A549 (cell line): ENCODE data around the gene SETD2. TPM values are rescaled to one million over a fixed set of nuclear protein-coding genes. Genes with fewer than 3 reads are reported as not detected.
A peak's percentile ranks its signal among the peaks of the same experiment; 100 is the strongest.

Experiments used
- ATAC-seq, 2 experiments: fragments of 200-7000 bp in 1 of 2; fragments of >200 bp in 1 of 2; cut with Nextera tagmentation in 1 of 2; cut with Tn5 transposase in 1 of 2; 3 replicates each; pipeline versions ENCODE4 v1.8.0 to v1.9.1; 2018 to 2020; ENCODE audit warnings: mild to moderate bottlenecking in 1 of 2, moderate library complexity in 1 of 2
- CTCF ChIA-PET: fragments of 300-600 bp; sonication (Branson Sonifier 250); formaldehyde crosslinking; extraction: SDS; loops from one replicate; lab custom pipeline; 2021; ENCODE audit warnings: antibody characterized with exemption, inconsistent platforms; lab: Yijun Ruan, JAX
- POLR2A ChIA-PET: fragments of 350-600 bp; formaldehyde crosslinking; extraction: SDS; loops from one replicate; lab custom pipeline; 2021; ENCODE audit warnings: antibody characterized with exemption, inconsistent platforms; lab: Yijun Ruan, JAX
- DNase-seq, 2 experiments: peaks; one replicate each; pipeline versions ENCODE4 v3.0.0 to v3.0.0-alpha.2; 2011 to 2016; ENCODE audit warnings: low read depth in 1 of 2, low spot score in 1 of 2
- FAIRE-seq: peaks from 2 replicates; lab custom pipeline; 2011; peaks lifted over from hg19 to GRCh38; lab: Jason Lieb, UNC
- H3K27ac ChIP-seq, 2 experiments: fragments of >200 bp; sonication (Bioruptor Twin); formaldehyde crosslinking; 3 replicates each; pipeline ENCODE4 v1.5.1; 2016 to 2017
- H3K4me1 ChIP-seq: fragments of >200 bp; sonication (Bioruptor Twin); formaldehyde crosslinking; 3 replicates; pipeline ENCODE4 v1.6.1; 2016
- H3K4me2 ChIP-seq: fragments of >200 bp; sonication (Bioruptor Twin); formaldehyde crosslinking; 3 replicates; pipeline ENCODE4 v1.6.1; 2016
- H3K4me3 ChIP-seq: fragments of >200 bp; sonication (Bioruptor Twin); formaldehyde crosslinking; 3 replicates; pipeline ENCODE4 v1.5.1; 2016
- H3K9me3 ChIP-seq: fragments of >200 bp; sonication (Bioruptor Twin); formaldehyde crosslinking; 3 replicates; pipeline ENCODE4 v1.6.1; 2016
- ATOH8 ChIP-seq: fragments of 250-450 bp; sonication (Bioruptor Pico); IDR thresholded peaks from 2 replicates; pipeline ENCODE4 v1.5.0; 2020; ENCODE audit warnings: low read depth, mild to moderate bottlenecking, moderate library complexity
- BHLHE40 ChIP-seq: IDR thresholded peaks from 2 replicates; pipeline ENCODE4 v1.6.1; 2012; ENCODE audit warnings: low read depth, low read length, inconsistent platforms
- CBX2 ChIP-seq: fragments of 200-600 bp; sonication (generic); IDR thresholded peaks from 2 replicates; pipeline ENCODE4 v1.6.1; 2016; ENCODE audit warnings: low read depth, mild to moderate bottlenecking, borderline replicate concordance
- CBX8 ChIP-seq: fragments of 200-600 bp; sonication (generic); IDR thresholded peaks from 2 replicates; pipeline ENCODE4 v1.6.1; 2016
- CEBPB ChIP-seq, 2 experiments: fragments of >200 bp in 1 of 2; sonication (Bioruptor Twin) in 1 of 2; formaldehyde crosslinking in 1 of 2; IDR thresholded peaks; 2 replicates each; pipeline ENCODE4 v1.6.1; 2012 to 2016
- CHD4 ChIP-seq: fragments of 200-600 bp; sonication (generic); IDR thresholded peaks from 2 replicates; pipeline ENCODE4 v1.6.1; 2016; ENCODE audit warnings: antibody characterized with exemption, mild to moderate bottlenecking, borderline replicate concordance
- CTCF ChIP-seq: fragments of >200 bp; sonication (Bioruptor Twin); formaldehyde crosslinking; IDR thresholded peaks from 3 replicates; pipeline ENCODE4 v1.5.1; 2016
- EHF ChIP-seq: fragments of 250-450 bp; sonication (Bioruptor Pico); IDR thresholded peaks from 2 replicates; pipeline ENCODE4 v1.5.0; 2020; ENCODE audit warnings: mild to moderate bottlenecking
- ESRRA ChIP-seq: fragments of 150-350 bp; IDR thresholded peaks from 2 replicates; pipeline ENCODE4 v1.6.1; 2014; ENCODE audit warnings: mild to moderate bottlenecking, low read length, borderline replicate concordance
- FOSB ChIP-seq: fragments of 250-450 bp; sonication (Bioruptor Pico); IDR thresholded peaks from 2 replicates; pipeline ENCODE4 v1.5.0; 2020; ENCODE audit warnings: mild to moderate bottlenecking, moderate library complexity
- FOXS1 ChIP-seq: fragments of 250-450 bp; sonication (Bioruptor Pico); IDR thresholded peaks from 2 replicates; pipeline ENCODE4 v1.5.0; 2020; ENCODE audit warnings: mild to moderate bottlenecking, moderate library complexity
- HDAC2 ChIP-seq: fragments of 200-600 bp; sonication (generic); IDR thresholded peaks from 2 replicates; pipeline ENCODE4 v1.6.1; 2016
- HES2 ChIP-seq: fragments of >200 bp; sonication (Bioruptor Twin); formaldehyde crosslinking; IDR thresholded peaks from 2 replicates; pipeline ENCODE4 v1.6.1; 2016
- KDM5A ChIP-seq: fragments of 200-600 bp; sonication (generic); IDR thresholded peaks from 2 replicates; pipeline ENCODE4 v1.6.1; 2016; ENCODE audit warnings: antibody characterized with exemption, mild to moderate bottlenecking
- MAZ ChIP-seq: fragments of 150-350 bp; IDR thresholded peaks from 2 replicates; pipeline ENCODE4 v1.6.1; 2014; ENCODE audit warnings: antibody characterized with exemption, low read depth, low read length, borderline replicate concordance
- NFE2L2 ChIP-seq: fragments of 150-350 bp; conservative IDR thresholded peaks from 2 replicates; pipeline ENCODE4 v1.6.1; 2014; ENCODE audit warnings: low read length
- NR3C1 ChIP-seq: fragments of >200 bp; sonication (Bioruptor Twin); formaldehyde crosslinking; IDR thresholded peaks from 3 replicates; pipeline ENCODE4 v1.6.1; 2017
- PBX3 ChIP-seq: IDR thresholded peaks from 2 replicates; pipeline ENCODE4 v1.6.1; 2012
- PHF8 ChIP-seq: fragments of 200-600 bp; sonication (generic); IDR thresholded peaks from 2 replicates; pipeline ENCODE4 v1.6.1; 2016; ENCODE audit warnings: low read depth, mild to moderate bottlenecking, antibody characterized with exemption, moderate library complexity, borderline replicate concordance
- POLR2A ChIP-seq: IDR thresholded peaks from 2 replicates; pipeline ENCODE4 v1.6.1; 2012; ENCODE audit warnings: mild to moderate bottlenecking, low read length
- RAD21 ChIP-seq, 2 experiments: fragments of >200 bp in 1 of 2; sonication (Bioruptor Twin) in 1 of 2; formaldehyde crosslinking in 1 of 2; IDR thresholded peaks in 1 of 2; conservative IDR thresholded peaks in 1 of 2; 2 replicates in 1 of 2; 3 replicates in 1 of 2; pipeline ENCODE4 v1.6.1; 2012 to 2018; ENCODE audit warnings: inconsistent platforms in 1 of 2
- RFX5 ChIP-seq: fragments of 450-650 bp; IDR thresholded peaks from 2 replicates; pipeline ENCODE4 v1.7.1; 2014; ENCODE audit warnings: antibody characterized with exemption, mild to moderate bottlenecking, moderate library complexity
- SREBF2 ChIP-seq: fragments of 450-650 bp; IDR thresholded peaks from 2 replicates; pipeline ENCODE4 v1.6.1; 2014; ENCODE audit warnings: mild to moderate bottlenecking, moderate library complexity
- USF2 ChIP-seq: fragments of 450-650 bp; IDR thresholded peaks from 2 replicates; pipeline ENCODE4 v1.6.1; 2014; ENCODE audit warnings: antibody characterized with exemption
- ZC3H11A ChIP-seq: fragments of 450-650 bp; IDR thresholded peaks from 2 replicates; pipeline ENCODE4 v1.6.1; 2014; ENCODE audit warnings: antibody characterized with exemption, mild to moderate bottlenecking
- WGBS: methylation state at CpG from one replicate; pipeline ENCODE4 v1.1.6; 2017; ENCODE audit errors: missing lambda C conversion rate; 5-methylcytosine and 5-hydroxymethylcytosine counted together
- polyA plus RNA-seq, 4 experiments: library from polyadenylated mRNA; depleted of rRNA in 3 of 4; stranded (reverse); fragments of >200 nt; fragmentation: RNase III in 1 of 4; extraction: RNeasy Plus Mini Kit Qiagen cat#74134 plus additional on column Dnase treatment in 1 of 4; gene quantifications; 2 replicates in 3 of 4; 3 replicates in 1 of 4; pipeline ENCODE4 v1.2.3, GENCODE V29; 2011 to 2017

SETD2 gene
- polyA plus RNA-seq, 2 of the 4 experiments (the other 2 are of a cell fraction), result 16.8 to 26.1 TPM

GRCh38 chr3:46987319-46987742 lies 176.6 kb downstream of the SETD2 start:
- no peak; a peak in 1 of 6 replicates for ATAC-seq
- Histone ChIP-seq H3K9me3 (no peaks in the 10 kb centered on the region), H3K4me2 (peak overlapping the region; percentile 34), H3K27ac (peak overlapping the region; percentile 57 to 75; a peak in 4 of 6 replicates), H3K4me1 (peaks cover 20% of the 10 kb centered on the region), H3K4me3 (no peak overlapping the region)
- 86% methylated on average over 4 of the region's 9 CpGs for WGBS
- ChIA-PET CTCF (interaction anchor here (1.3 to 1.5 kb wide), 2 partner anchors 11 to 64 kb away, joined by 4 to 8 read pairs; no protein-coding TSS in a partner anchor), POLR2A (interaction anchor here (0.5 kb wide), 1 partner anchor 10 kb away, joined by 3 read pairs; no protein-coding TSS in a partner anchor)
- no peak for FAIRE-seq
- no peak for DNase-seq
- TF ChIP-seq KDM5A (no peak), HDAC2 (no peak), SREBF2 (no peak), ESRRA (no peak), EHF (no peak), CHD4 (no peak), PHF8 (no peak), BHLHE40 (no peak), CTCF (no peak), FOSB (CRISPR knock-in tag) (no peak), USF2 (no peak), NFE2L2 (no peak), HES2 (no peak), ZC3H11A (no peak), RFX5 (no peak), PBX3 (no peak), CBX2 (no peak), ATOH8 (CRISPR knock-in tag) (no peak), POLR2A (no peak), RAD21 (conservative IDR thresholded peaks at IDR 0.05 in 1 of 2, IDR thresholded peaks at IDR 0.05 in 1 of 2) (no peak)

GRCh38 chr3:46986782-46987310 lies 177.1 kb downstream of the SETD2 start:
- WGBS, result 72% methylated on average over 3 of the region's 3 CpGs
- Histone ChIP-seq H3K4me2 (peak overlapping the region; percentile 4; the same call in 1 of the 3 replicates), H3K4me1 (peaks cover 23% of the 10 kb centered on the region), H3K4me3 (no peak overlapping the region), H3K9me3 (no peaks in the 10 kb centered on the region), H3K27ac (peak overlapping the region in 1 of 2 experiments; percentile 75; a peak in 4 of 6 replicates)
- ChIA-PET POLR2A (interaction anchor here (0.5 kb wide), 1 partner anchor 10 kb away, joined by 3 read pairs; no protein-coding TSS in a partner anchor), CTCF (interaction anchor here (1.3 to 1.5 kb wide), 2 partner anchors 12 to 63 kb away, joined by 4 to 8 read pairs; no protein-coding TSS in a partner anchor)
- no peak for TF ChIP-seq ESRRA
- TF ChIP-seq NFE2L2, result no peak
- TF ChIP-seq MAZ, result no peak
- TF ChIP-seq NR3C1, result no peak
- no peak for TF ChIP-seq CBX8
- TF ChIP-seq CEBPB (IDR thresholded peaks at IDR 0.05), result no peak
- TF ChIP-seq FOXS1 (CRISPR knock-in tag), result no peak
- ATAC-seq (no peak), DNase-seq (no peak), FAIRE-seq (no peak)
